PC-3 (cell line): ENCODE results near the gene MRPL14. TPM values are rescaled to one million over a fixed set of nuclear protein-coding genes. Genes with fewer than 3 reads are reported as not detected.
"Not testable (repeated sequence)": the region's sequence is repeated elsewhere in the genome, so short reads cannot be mapped to it uniquely, and the experiment has no call there.

Experiments
- ATAC-seq: fragments of 200-7000 bp; cut with Tn5 transposase; 2 replicates; pipeline ENCODE4 v1.9.1; 2020; ENCODE audit warnings: mild to moderate bottlenecking, moderate library complexity
- BruUV-seq: library from RNA; stranded (reverse); fragments of 400-500 nt; replicated peaks from 2 replicates; lab custom pipeline; 2021; lab: Mats Ljungman, UMichigan
- CTCF ChIA-PET: fragments of 300-600 bp; sonication (Branson Sonifier 250); formaldehyde crosslinking; loops from one replicate; lab custom pipeline; 2022; ENCODE audit warnings: antibody characterized with exemption; lab: Charles Lee
- POLR2A ChIA-PET: fragments of 300-600 bp; sonication (Branson Sonifier 250); formaldehyde crosslinking; loops from one replicate; lab custom pipeline; 2022; ENCODE audit warnings: antibody characterized with exemption; ENCODE audit not compliant: unreplicated experiment; lab: Charles Lee
- DNase-seq: peaks from one replicate; pipeline ENCODE4 v3.0.0-alpha.2; 2015
- H2AFZ ChIP-seq: fragments of 300-600 bp; sonication (generic); 2 replicates; pipeline ENCODE4 v1.6.0; 2016; ENCODE audit warnings: antibody characterized with exemption, low read length
- H3F3A ChIP-seq: fragments of 300-600 bp; sonication (generic); one replicate; pipeline ENCODE4 v1.6.0; 2017; ENCODE audit warnings: antibody characterized with exemption, low read length, control low read depth, mild to moderate bottlenecking; ENCODE audit not compliant: unreplicated experiment
- H3K27ac ChIP-seq: fragments of 300-600 bp; sonication (generic); 2 replicates; pipeline ENCODE4 v1.5.1; 2016; ENCODE audit warnings: mild to moderate bottlenecking, low read length
- H3K27me3 ChIP-seq: fragments of 300-600 bp; sonication (generic); 2 replicates; pipeline ENCODE4 v1.6.1; 2016; ENCODE audit warnings: low read length, mixed read lengths
- H3K36me3 ChIP-seq: fragments of 300-600 bp; sonication (generic); 2 replicates; pipeline ENCODE4 v1.6.1; 2016; ENCODE audit warnings: low read depth, mixed run types, low read length, mixed read lengths
- H3K4me1 ChIP-seq: fragments of 300-600 bp; sonication (generic); 2 replicates; pipeline ENCODE4 v1.5.1; 2016; ENCODE audit warnings: low read length; ENCODE audit not compliant: insufficient read depth
- H3K4me2 ChIP-seq: fragments of 300-600 bp; sonication (generic); 2 replicates; pipeline ENCODE4 v1.6.0; 2016; ENCODE audit warnings: low read length
- H3K4me3 ChIP-seq: fragments of 300-600 bp; sonication (generic); 2 replicates; pipeline ENCODE4 v1.5.1; 2016; ENCODE audit warnings: mild to moderate bottlenecking, low read length, mixed read lengths
- H3K79me2 ChIP-seq: fragments of 300-600 bp; sonication (generic); 2 replicates; pipeline ENCODE4 v1.6.1; 2017; ENCODE audit warnings: low read length, mixed read lengths
- H3K9ac ChIP-seq: fragments of 300-600 bp; sonication (generic); 2 replicates; pipeline ENCODE4 v1.6.0; 2016; ENCODE audit warnings: mild to moderate bottlenecking, low read length
- H3K9me2 ChIP-seq: fragments of 300-600 bp; sonication (generic); replicated peaks from 2 replicates; pipeline ENCODE4 v1.6.1; 2016; ENCODE audit warnings: mixed run types, low read length, mixed read lengths
- H3K9me3 ChIP-seq: fragments of 300-600 bp; sonication (generic); 2 replicates; pipeline ENCODE4 v1.6.1; 2016; ENCODE audit warnings: low read length, mixed read lengths
- H4K20me1 ChIP-seq: fragments of 300-600 bp; sonication (generic); 2 replicates; pipeline ENCODE4 v1.6.1; 2016; ENCODE audit warnings: low read length, mixed read lengths
- EZH2 ChIP-seq: fragments of 300-600 bp; sonication (generic); IDR thresholded peaks from one replicate; pipeline ENCODE4 v1.6.1; 2017; ENCODE audit warnings: antibody characterized with exemption, mild to moderate bottlenecking, low read length; ENCODE audit not compliant: unreplicated experiment
- EZH2phosphoT487 ChIP-seq: fragments of 300-600 bp; sonication (generic); IDR thresholded peaks from 2 replicates; pipeline ENCODE4 v1.6.1; 2018; ENCODE audit warnings: mild to moderate bottlenecking, antibody characterized with exemption, low read length, borderline replicate concordance
- intact Hi-C: fragments of 100-400 bp; cut with micrococcal nuclease; formaldehyde crosslinking; loops from 2 replicates; pipeline ENCODE4 v1.9.0; 2023
- total RNA-seq: library from RNA; depleted of rRNA; stranded (reverse); fragments of >200 nt; gene quantifications from 2 replicates; pipeline ENCODE4 v1.2.3, GENCODE V29; 2014
- TF ChIP-seq, protein P1 (sequence below): fragments of 300-600 bp; sonication (generic); conservative IDR thresholded peaks from 2 replicates; pipeline ENCODE4 v1.5.1; 2017; ENCODE audit warnings: antibody characterized with exemption, low read depth, mild to moderate bottlenecking, low read length

Gene MRPL14
- total RNA-seq, 1 experiment from 2014 or later = 192 TPM

DNA sequence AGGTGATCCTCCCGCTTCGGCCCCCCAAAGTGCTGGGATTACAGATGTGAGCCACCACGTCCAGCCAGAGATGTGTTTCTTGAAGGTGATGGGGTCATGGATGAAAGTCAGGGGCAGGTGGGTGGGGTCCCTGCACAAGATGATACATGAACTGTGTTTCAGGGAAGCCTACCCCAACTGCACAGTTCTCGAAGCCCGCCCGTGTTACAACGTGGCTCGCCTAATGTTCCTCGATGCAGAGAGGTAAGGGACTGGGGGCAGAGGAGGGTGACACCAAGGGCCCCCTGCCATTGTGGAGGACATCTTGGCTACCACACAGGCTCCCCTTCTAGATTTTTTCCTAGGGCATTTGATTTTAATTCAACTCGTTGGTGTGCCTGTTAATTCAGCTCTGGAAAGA, 19.4 kb upstream of the MRPL14 start:
- no peaks in the 10 kb centered on the region for H3K27me3 ChIP-seq
- no peaks in the 10 kb centered on the region for H3K79me2 ChIP-seq
- no peaks in the 10 kb centered on the region for H3K9me3 ChIP-seq
- ChIA-PET POLR2A (no interaction called here), CTCF (no interaction called here)
- H3F3A ChIP-seq = no peaks in the 10 kb centered on the region
- TF ChIP-seq, protein P1, sequence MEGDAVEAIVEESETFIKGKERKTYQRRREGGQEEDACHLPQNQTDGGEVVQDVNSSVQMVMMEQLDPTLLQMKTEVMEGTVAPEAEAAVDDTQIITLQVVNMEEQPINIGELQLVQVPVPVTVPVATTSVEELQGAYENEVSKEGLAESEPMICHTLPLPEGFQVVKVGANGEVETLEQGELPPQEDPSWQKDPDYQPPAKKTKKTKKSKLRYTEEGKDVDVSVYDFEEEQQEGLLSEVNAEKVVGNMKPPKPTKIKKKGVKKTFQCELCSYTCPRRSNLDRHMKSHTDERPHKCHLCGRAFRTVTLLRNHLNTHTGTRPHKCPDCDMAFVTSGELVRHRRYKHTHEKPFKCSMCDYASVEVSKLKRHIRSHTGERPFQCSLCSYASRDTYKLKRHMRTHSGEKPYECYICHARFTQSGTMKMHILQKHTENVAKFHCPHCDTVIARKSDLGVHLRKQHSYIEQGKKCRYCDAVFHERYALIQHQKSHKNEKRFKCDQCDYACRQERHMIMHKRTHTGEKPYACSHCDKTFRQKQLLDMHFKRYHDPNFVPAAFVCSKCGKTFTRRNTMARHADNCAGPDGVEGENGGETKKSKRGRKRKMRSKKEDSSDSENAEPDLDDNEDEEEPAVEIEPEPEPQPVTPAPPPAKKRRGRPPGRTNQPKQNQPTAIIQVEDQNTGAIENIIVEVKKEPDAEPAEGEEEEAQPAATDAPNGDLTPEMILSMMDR = no peak
- no peak for TF ChIP-seq EZH2
- H3K4me2 ChIP-seq = no peak overlapping the region
- no peaks in the 10 kb centered on the region for H4K20me1 ChIP-seq
- no peak for ATAC-seq
- BruUV-seq = no TSS peak
- H3K4me1 ChIP-seq = no peaks in the 10 kb centered on the region
- H3K9me2 ChIP-seq = no peaks in the 10 kb centered on the region
- no peak for DNase-seq
- peaks cover 16% of the 10 kb centered on the region for H3K36me3 ChIP-seq
- no peak overlapping the region for H3K4me3 ChIP-seq
- intact Hi-C loops = no loop called here
- no peak overlapping the region for H2AFZ ChIP-seq
- H3K27ac ChIP-seq = no peak overlapping the region
- no peak overlapping the region for H3K9ac ChIP-seq

DNA sequence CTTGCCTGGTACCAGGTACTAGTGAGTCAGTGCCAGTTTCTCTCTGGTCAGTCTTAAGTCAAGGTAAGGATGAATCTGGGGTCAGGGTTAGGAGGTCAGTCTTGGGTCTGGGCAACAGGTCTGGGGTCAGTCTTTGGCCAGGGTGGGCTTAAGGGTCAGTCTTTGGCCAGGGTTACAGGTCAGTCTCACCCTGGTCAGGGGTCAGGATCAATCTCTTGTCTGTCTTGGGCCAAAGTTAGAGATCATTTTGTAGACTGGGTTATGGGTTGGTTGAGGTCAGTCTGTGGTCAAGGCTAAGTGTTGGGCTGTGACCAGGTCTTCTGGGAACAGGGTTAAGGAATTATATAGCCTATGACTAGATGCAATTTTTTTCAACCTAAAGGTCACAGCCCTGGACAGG, 18.6 kb upstream of the MRPL14 start:
- H3K36me3 ChIP-seq = peaks cover 16% of the 10 kb centered on the region
- no peaks in the 10 kb centered on the region for H4K20me1 ChIP-seq
- H3K9me2 ChIP-seq = no peaks in the 10 kb centered on the region
- no peaks in the 10 kb centered on the region for H3F3A ChIP-seq
- ATAC-seq = no peak
- no peak overlapping the region for H3K4me3 ChIP-seq
- no peak overlapping the region for H2AFZ ChIP-seq
- no peak overlapping the region for H3K27ac ChIP-seq
- H3K4me2 ChIP-seq = no peak overlapping the region
- intact Hi-C loops = no loop called here
- no peaks in the 10 kb centered on the region for H3K79me2 ChIP-seq
- no peaks in the 10 kb centered on the region for H3K27me3 ChIP-seq
- ChIA-PET CTCF (no interaction called here), POLR2A (no interaction called here)
- DNase-seq = no peak
- H3K9me3 ChIP-seq = no peaks in the 10 kb centered on the region
- no peak for TF ChIP-seq EZH2
- no peak for TF ChIP-seq EZH2phosphoT487
- TF ChIP-seq, protein P1 = no peak
- H3K9ac ChIP-seq = no peak overlapping the region
- no peaks in the 10 kb centered on the region for H3K4me1 ChIP-seq
- BruUV-seq = no TSS peak

DNA sequence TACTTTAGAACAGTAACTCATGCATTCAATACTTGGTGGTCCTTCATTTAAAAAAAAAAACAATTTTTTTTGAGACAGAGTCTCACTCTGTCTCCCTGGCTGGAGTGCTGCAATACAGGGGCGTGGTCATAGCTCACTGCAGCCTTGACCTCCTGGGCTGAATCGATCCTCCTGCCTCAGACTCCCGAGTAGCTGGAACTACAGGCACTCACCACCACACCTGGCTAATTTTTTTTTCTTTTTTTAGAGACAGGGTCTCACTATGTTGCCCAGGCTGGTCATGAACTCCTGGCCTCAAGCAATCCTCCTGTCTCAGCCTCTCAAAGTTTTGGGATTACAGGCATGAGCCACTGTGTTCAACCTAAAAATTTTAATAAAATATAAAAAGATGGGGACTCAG, 17.3 kb upstream of the MRPL14 start:
- H3K79me2 ChIP-seq, H3K4me3 ChIP-seq, H3K4me1 ChIP-seq, H3K4me2 ChIP-seq, H3K9ac ChIP-seq, DNase-seq, H3F3A ChIP-seq, H4K20me1 ChIP-seq, POLR2A ChIA-PET, BruUV-seq, H3K9me3 ChIP-seq, H2AFZ ChIP-seq, ATAC-seq, H3K27me3 ChIP-seq, H3K27ac ChIP-seq, intact Hi-C loops, CTCF ChIA-PET, H3K9me2 ChIP-seq: not testable (repeated sequence)
- peaks cover 19% of the 10 kb centered on the region for H3K36me3 ChIP-seq
